ENCODE data around the gene ATF6.

The ATF6 gene

GRCh38 chr1:161946071-161946987, 180.2 kb downstream of the ATF6 start:
- Histone ChIP-seq H3F3A (ENCODE audit: control insufficient read depth, insufficient read depth) (no peaks in the 10 kb centered on the region), H3K9me3 (ENCODE audit: control insufficient read depth, insufficient read depth, low read length) (no peaks in the 10 kb centered on the region), H3K4me3 (ENCODE audit: low read length) (no peak overlapping the region), H3K9me2 (replicated peaks; ENCODE audit: control insufficient read depth, low read length) (no peaks in the 10 kb centered on the region; the same call in 1 of the 2 replicates), H3K27me3 (ENCODE audit: control insufficient read depth, low read length) (no peaks in the 10 kb centered on the region), H3K4me1 (ENCODE audit: control insufficient read depth, low read length) (no peaks in the 10 kb centered on the region), H3K79me2 (ENCODE audit: control insufficient read depth, low read length) (no peaks in the 10 kb centered on the region), H3K27ac (ENCODE audit: low read depth, low read length) (no peak overlapping the region), H4K20me1 (ENCODE audit: control insufficient read depth, insufficient read depth, low read depth, low read length) (no peaks in the 10 kb centered on the region), H3K36me3 (ENCODE audit: control insufficient read depth, low read length) (peaks cover 7% of the 10 kb centered on the region; the same call in 1 of the 2 replicates), H3K4me2 (ENCODE audit: low read length) (no peak overlapping the region)
- TF ChIP-seq CTCF (IDR thresholded peaks at IDR 0.05; ENCODE audit: low read depth, low read length, poor library complexity, severe bottlenecking): no peak
- no peak for TF ChIP-seq EZH2phosphoT487 (IDR thresholded peaks at IDR 0.05; ENCODE audit: borderline replicate concordance, low read length)

DNA sequence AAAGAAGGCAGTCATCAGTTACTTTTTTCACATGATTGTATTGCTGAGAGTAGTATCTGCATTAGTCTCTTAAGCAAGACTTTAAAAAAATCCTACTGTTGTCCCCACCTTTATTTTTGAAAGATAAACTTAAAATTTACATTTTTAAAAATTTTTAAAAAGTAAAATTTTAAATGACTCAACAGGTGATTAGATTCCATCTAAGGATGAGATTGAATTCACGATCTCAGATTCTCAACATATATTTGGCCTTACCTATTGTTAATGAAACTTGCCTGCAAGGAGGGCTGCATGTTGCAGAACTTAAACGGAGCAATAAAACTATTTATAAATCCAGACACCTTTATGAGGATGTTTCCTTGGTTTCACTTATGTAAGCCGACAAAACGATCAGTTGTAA, 182.3 kb downstream of the ATF6 start:
- Histone ChIP-seq H3K79me2 (ENCODE audit: control insufficient read depth, low read length) (no peaks in the 10 kb centered on the region), H3K4me2 (ENCODE audit: low read length) (no peak overlapping the region), H3K4me3 (ENCODE audit: low read length) (no peak overlapping the region), H3K36me3 (ENCODE audit: control insufficient read depth, low read length) (no peaks in the 10 kb centered on the region), H3K4me1 (ENCODE audit: control insufficient read depth, low read length) (no peaks in the 10 kb centered on the region), H4K20me1 (ENCODE audit: control insufficient read depth, insufficient read depth, low read depth, low read length) (no peaks in the 10 kb centered on the region), H3F3A (ENCODE audit: control insufficient read depth, insufficient read depth) (no peaks in the 10 kb centered on the region), H3K27ac (ENCODE audit: low read depth, low read length) (no peak overlapping the region), H3K27me3 (ENCODE audit: control insufficient read depth, low read length) (no peaks in the 10 kb centered on the region), H3K9me3 (ENCODE audit: control insufficient read depth, insufficient read depth, low read length) (no peaks in the 10 kb centered on the region), H3K9me2 (replicated peaks; ENCODE audit: control insufficient read depth, low read length) (no peaks in the 10 kb centered on the region; the same call in 1 of the 2 replicates)
- TF ChIP-seq CTCF (IDR thresholded peaks at IDR 0.05; ENCODE audit: low read depth, low read length, poor library complexity, severe bottlenecking) (no peak), EZH2phosphoT487 (IDR thresholded peaks at IDR 0.05; ENCODE audit: borderline replicate concordance, low read length) (no peak)

GRCh38 chr1:161949548-161949947, 183.4 kb downstream of the ATF6 start:
- no peak overlapping the region for H3K4me2 ChIP-seq (ENCODE audit: low read length)
- H3K27me3 ChIP-seq (ENCODE audit: control insufficient read depth, low read length): no peaks in the 10 kb centered on the region
- H3K9me2 ChIP-seq (replicated peaks; ENCODE audit: control insufficient read depth, low read length): no peaks in the 10 kb centered on the region; the same call in 1 of the 2 replicates
- H3K27ac ChIP-seq (ENCODE audit: low read depth, low read length): no peak overlapping the region
- H3K4me3 ChIP-seq (ENCODE audit: low read length): no peak overlapping the region
- no peaks in the 10 kb centered on the region for H3K9me3 ChIP-seq (ENCODE audit: control insufficient read depth, insufficient read depth, low read length)
- no peaks in the 10 kb centered on the region for H3K79me2 ChIP-seq (ENCODE audit: control insufficient read depth, low read length)
- no peak for TF ChIP-seq EZH2phosphoT487 (IDR thresholded peaks at IDR 0.05; ENCODE audit: borderline replicate concordance, low read length)
- TF ChIP-seq CTCF (IDR thresholded peaks at IDR 0.05; ENCODE audit: low read depth, low read length, poor library complexity, severe bottlenecking): no peak
- no peaks in the 10 kb centered on the region for H3K4me1 ChIP-seq (ENCODE audit: control insufficient read depth, low read length)
- H3K36me3 ChIP-seq (ENCODE audit: control insufficient read depth, low read length): no peaks in the 10 kb centered on the region
- H4K20me1 ChIP-seq (ENCODE audit: control insufficient read depth, insufficient read depth, low read depth, low read length): no peaks in the 10 kb centered on the region
- no peaks in the 10 kb centered on the region for H3F3A ChIP-seq (ENCODE audit: control insufficient read depth, insufficient read depth)

All from DOHH2 (cell line).